ENCODE data around the gene LMTK2. TPM values are rescaled to one million over a fixed set of nuclear protein-coding genes. Genes with fewer than 3 reads are reported as not detected.
"Not testable (repeated sequence)": the region's sequence is repeated elsewhere in the genome, so short reads cannot be mapped to it uniquely, and the experiment has no call there.

LMTK2 gene
- total and polyA plus RNA-seq, 2 experiments from 2014 or later = 6.7 to 23.8 TPM

GRCh38 chr7:98214811-98215321 lies 108.2 kb downstream of the LMTK2 start:
- H3K36me3 ChIP-seq = no peaks in the 10 kb centered on the region
- H3K9me3 ChIP-seq (ENCODE audit: low read depth) = no peaks in the 10 kb centered on the region
- H3K27me3 ChIP-seq = peaks cover 5% of the 10 kb centered on the region
- H3K27ac ChIP-seq = no peak overlapping the region
- DNase-seq (ENCODE audit: low read depth in 1 of 2, low spot score in 1 of 2) = no peak
- H3K4me3 ChIP-seq = no peak overlapping the region
- TF ChIP-seq CTCF (IDR thresholded peaks at IDR 0.05; ENCODE audit: low read depth, low read length) = no peak
- no peaks in the 10 kb centered on the region for H3K4me1 ChIP-seq (ENCODE audit: low read depth)

DNA sequence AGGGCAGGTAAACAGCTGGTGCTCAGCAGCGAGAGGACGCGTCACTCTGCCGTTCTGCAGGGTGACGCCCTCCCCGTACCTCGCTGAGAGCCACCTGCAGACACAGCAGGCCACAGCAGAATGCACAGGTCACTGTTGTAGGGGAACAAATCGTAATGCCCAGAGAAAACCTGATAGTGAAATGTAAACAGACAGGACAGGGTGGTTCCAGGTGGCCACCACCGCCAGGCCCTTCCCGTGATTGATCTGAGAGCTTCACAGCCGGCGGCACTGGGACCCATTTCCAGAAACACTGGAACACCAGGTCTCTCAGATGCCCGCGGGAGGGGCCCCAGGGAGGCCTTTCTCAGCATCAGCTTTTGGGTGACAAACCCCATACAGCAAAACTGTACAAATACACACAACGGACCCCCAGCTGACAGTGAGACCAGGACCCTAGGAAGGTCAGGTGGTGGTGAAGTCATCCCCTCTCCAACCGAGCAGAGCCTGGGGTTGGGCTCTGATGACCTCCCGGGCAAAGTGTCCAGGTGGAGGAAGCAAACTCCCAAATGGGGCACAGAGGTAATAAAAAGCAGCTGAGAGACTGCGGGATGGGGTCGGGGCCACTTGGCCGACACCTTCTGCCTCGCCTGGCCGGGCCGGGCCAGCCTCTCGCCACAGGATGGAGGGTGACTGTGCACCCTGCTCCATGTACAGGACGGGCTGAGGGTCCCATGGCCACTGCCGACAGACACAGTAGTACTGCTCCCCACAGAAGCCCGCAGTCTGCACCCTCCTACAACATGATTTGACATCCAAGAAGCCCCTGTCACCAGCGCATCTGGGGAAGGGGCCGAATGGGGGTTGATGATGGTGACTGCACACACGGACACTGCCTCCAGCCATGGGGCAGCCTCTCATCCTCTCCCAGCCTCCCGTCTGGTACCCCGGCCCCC lies 109.2 kb downstream of the LMTK2 start:
- no peak for DNase-seq (ENCODE audit: low read depth in 1 of 2, low spot score in 1 of 2)
- H3K27me3 ChIP-seq = no peaks in the 10 kb centered on the region
- H3K4me1 ChIP-seq (ENCODE audit: low read depth) = no peaks in the 10 kb centered on the region
- no peaks in the 10 kb centered on the region for H3K9me3 ChIP-seq (ENCODE audit: low read depth)
- no peak overlapping the region for H3K27ac ChIP-seq
- no peak for TF ChIP-seq CTCF (IDR thresholded peaks at IDR 0.05; ENCODE audit: low read depth, low read length)
- no peak overlapping the region for H3K4me3 ChIP-seq
- H3K36me3 ChIP-seq = no peaks in the 10 kb centered on the region

DNA sequence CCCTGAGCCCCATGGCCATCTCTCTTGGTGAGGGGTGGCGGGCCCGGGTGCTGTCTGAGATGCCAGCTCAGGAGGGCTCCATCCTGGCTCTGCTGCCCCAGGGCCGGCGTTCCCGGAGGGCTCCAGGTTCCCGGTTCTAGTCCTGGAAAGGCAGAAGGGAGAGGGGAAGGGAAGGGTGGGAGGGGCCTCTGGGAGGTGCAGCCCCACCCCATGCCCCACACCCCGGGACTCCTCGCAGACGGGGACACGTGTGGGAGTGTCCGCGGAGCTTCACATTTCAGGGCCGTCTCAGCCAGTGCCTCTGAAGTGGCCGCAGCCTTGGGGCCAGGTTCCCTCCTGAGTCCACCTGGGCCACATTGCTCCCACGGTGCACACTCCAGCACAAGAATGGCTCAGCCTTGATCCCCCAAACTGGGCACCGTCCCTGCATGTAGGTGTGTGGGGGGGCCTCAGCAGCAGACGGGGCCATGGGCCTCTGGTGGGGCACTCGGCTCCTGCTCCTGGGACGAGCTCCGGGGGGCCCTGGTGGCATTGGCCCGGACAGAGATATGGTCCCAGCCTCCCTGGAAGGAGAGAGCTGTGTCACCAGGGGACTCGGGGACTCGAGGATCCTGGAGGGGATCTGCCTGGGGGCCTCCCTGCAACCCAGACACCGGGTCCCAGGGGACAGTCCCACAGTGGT lies 110.4 kb downstream of the LMTK2 start:
- H3K9me3 ChIP-seq (ENCODE audit: low read depth) = no peaks in the 10 kb centered on the region
- TF ChIP-seq CTCF (IDR thresholded peaks at IDR 0.05; ENCODE audit: low read depth, low read length) = no peak
- H3K27me3 ChIP-seq = no peaks in the 10 kb centered on the region
- DNase-seq (ENCODE audit: low read depth in 1 of 2, low spot score in 1 of 2) = no peak
- H3K4me1 ChIP-seq (ENCODE audit: low read depth) = no peaks in the 10 kb centered on the region
- no peaks in the 10 kb centered on the region for H3K36me3 ChIP-seq
- no peak overlapping the region for H3K4me3 ChIP-seq
- H3K27ac ChIP-seq = no peak overlapping the region

DNA sequence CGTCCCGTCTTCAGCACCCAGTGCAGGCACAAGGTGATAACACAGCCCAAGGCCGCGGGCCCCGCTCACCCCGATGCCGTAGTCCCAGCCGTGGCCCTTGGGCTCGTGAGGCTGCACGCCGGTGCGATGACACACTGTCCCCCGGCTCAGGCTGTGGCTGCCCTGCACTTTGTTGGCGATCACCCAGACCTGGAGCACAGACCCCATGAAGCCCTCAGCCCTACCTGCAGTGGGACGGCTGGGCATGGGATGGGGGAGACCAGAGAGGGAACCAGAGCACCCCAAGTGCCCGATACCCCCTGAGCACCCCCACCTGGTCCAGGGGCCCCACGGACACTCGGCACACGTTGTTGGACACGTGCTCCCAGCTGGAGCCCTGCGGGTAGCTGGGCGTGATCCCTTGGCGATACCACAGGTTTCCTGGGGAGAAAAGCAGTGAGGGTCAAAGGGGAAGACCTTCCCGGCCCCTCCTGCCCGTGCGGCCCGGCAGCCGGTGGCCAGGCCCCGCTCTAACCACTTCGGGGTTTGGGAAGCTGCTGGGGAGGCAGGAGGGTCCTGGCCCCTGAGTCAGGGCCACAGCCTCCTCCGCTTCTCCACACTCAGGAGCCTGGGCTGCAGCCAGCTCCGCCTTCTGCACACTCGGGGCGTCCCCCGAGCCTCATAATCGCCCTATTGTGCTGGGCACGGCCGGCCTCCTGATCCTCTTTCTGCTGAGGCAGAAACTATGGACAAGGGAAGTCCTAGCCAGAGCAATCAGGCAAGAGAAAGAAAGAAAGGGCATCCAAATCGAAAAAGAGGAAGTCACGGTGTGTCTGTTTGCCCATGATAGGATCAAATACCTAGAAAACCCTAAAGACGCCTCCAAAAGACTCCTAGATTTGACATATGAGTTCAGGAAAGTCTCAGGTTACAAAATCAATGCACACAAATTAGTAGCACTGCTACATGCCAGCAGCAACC lies 111.2 kb downstream of the LMTK2 start:
- H3K4me1 ChIP-seq (ENCODE audit: low read depth) = no peaks in the 10 kb centered on the region
- TF ChIP-seq CTCF (IDR thresholded peaks at IDR 0.05; ENCODE audit: low read depth, low read length) = no peak
- H3K36me3 ChIP-seq = no peaks in the 10 kb centered on the region
- H3K4me3 ChIP-seq = no peak overlapping the region
- no peak for DNase-seq (ENCODE audit: low read depth in 1 of 2, low spot score in 1 of 2)
- no peaks in the 10 kb centered on the region for H3K9me3 ChIP-seq (ENCODE audit: low read depth)
- H3K27ac ChIP-seq = no peak overlapping the region
- no peaks in the 10 kb centered on the region for H3K27me3 ChIP-seq

- not testable (repeated sequence) for H3K27ac ChIP-seq; H3K4me1 ChIP-seq (ENCODE audit: low read depth); H3K27me3 ChIP-seq; H3K9me3 ChIP-seq (ENCODE audit: low read depth); DNase-seq (ENCODE audit: low read depth in 1 of 2, low spot score in 1 of 2); H3K4me3 ChIP-seq; H3K36me3 ChIP-seq
These were observed 112.7 kb downstream of the LMTK2 start for GRCh38 chr7:98219382-98219781.

All from cardiac muscle cell (in vitro differentiated cells and primary cell).